T-helper 1 cell treated with Interleukin-12 subunit alpha and Interleukin-12 subunit beta and Interleukin-4 antibody, amounts not matched to agents 30 μg/mL and 1 μg/mL, for 36 hours (primary cell): Measurements from ENCODE around the gene ICOSLG.
"Not testable (repeated sequence)": the region's sequence is repeated elsewhere in the genome, so short reads cannot be mapped to it uniquely, and the experiment has no call there.

Experiments used
- H3K27ac Mint-ChIP-seq: one replicate; pipeline ENCODE4 v1.8.0; 2021; ENCODE audit warnings: mild to moderate bottlenecking, mixed read lengths
- H3K27me3 Mint-ChIP-seq: one replicate; pipeline ENCODE4 v1.8.0; 2021; ENCODE audit warnings: low read depth, mixed read lengths
- H3K36me3 Mint-ChIP-seq: one replicate; pipeline ENCODE4 v1.8.0; 2021; ENCODE audit warnings: low read depth, mixed read lengths
- H3K4me1 Mint-ChIP-seq: one replicate; pipeline ENCODE4 v1.8.0; 2021; ENCODE audit warnings: low read depth, mixed read lengths
- H3K4me3 Mint-ChIP-seq: one replicate; pipeline ENCODE4 v1.8.0; 2021; ENCODE audit warnings: mild to moderate bottlenecking, moderate library complexity, mixed read lengths
- H3K9me3 Mint-ChIP-seq: one replicate; pipeline ENCODE4 v1.8.0; 2021; ENCODE audit warnings: mixed read lengths

Gene ICOSLG

GRCh38 chr21:44190349-44191271, 50.1 kb downstream of the ICOSLG start:
- not testable (repeated sequence) for H3K4me1 Mint-ChIP-seq

DNA sequence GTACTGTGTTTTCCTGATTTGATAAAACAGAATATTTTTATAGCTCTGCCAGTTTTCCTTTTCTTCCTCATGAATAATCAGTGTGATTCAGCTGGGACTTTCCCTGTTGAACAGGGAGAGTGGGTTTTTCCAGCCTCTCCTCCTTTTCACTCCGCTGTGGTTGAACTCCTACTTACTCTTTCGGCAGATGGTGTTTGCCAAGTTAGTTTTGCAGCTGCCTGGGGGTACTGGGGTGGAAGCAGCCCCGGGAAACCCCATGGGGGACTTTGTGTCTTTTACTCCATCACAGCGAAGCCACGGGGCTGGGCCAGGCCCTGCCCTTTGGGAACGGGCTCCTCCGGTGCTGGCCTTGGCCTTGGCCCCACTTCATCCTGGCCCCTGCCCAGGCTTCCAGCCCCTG, 55.9 kb downstream of the ICOSLG start:
- H3K27ac Mint-ChIP-seq, H3K4me1 Mint-ChIP-seq, H3K36me3 Mint-ChIP-seq, H3K4me3 Mint-ChIP-seq, H3K27me3 Mint-ChIP-seq, H3K9me3 Mint-ChIP-seq: not testable (repeated sequence)

More at GRCh38 chr21:44190349-44191271, 50.1 kb downstream of the ICOSLG start:
- not testable (repeated sequence) for H3K4me3 Mint-ChIP-seq, H3K27ac Mint-ChIP-seq, H3K27me3 Mint-ChIP-seq, H3K36me3 Mint-ChIP-seq, H3K9me3 Mint-ChIP-seq

DNA sequence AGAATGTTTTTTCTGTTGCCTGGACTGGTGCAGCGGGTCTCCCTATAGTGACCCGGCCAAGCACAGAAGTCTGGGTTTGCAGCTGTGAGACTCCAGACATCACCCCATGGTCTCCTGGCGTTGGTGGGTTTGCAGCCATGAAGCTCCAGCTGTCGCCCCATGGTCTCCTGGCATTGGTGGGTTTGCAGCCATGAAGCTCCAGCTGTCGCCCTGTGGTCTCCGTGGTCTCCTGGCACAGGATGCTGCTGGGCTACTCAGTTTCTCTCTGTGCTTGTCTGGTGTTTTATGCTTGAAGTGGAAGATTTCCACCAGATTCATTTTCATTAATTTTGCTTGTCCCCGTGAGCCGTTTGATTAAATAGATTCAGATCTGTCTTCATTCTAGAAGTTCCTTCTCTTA, 58.5 kb downstream of the ICOSLG start:
- H3K4me1 Mint-ChIP-seq, H3K27ac Mint-ChIP-seq, H3K27me3 Mint-ChIP-seq, H3K4me3 Mint-ChIP-seq, H3K36me3 Mint-ChIP-seq, H3K9me3 Mint-ChIP-seq: not testable (repeated sequence)

DNA sequence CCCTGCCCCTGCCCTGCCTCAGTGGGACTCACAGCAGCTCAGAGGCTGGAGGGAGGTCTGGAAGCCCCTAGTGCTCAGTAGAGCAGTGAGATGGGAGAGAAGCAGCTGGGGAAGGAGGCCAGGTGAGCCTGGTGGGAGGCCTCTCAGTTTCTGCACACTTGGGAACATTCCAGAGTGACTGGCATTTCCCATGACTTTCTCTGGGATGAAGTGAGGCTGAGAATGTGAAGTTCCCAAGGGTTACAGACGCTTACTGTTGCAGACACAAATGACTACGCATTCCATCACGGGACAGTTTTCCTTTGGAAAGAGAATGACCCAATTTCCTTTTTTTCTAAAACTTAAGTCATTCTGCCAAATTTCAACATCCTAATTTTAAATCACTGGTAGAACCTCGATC, 59.2 kb downstream of the ICOSLG start:
- not testable (repeated sequence) for H3K9me3 Mint-ChIP-seq, H3K4me3 Mint-ChIP-seq, H3K36me3 Mint-ChIP-seq

GRCh38 chr21:44176127-44176526, 64.6 kb downstream of the ICOSLG start:
- not testable (repeated sequence) for H3K27me3 Mint-ChIP-seq, H3K9me3 Mint-ChIP-seq, H3K27ac Mint-ChIP-seq, H3K4me1 Mint-ChIP-seq, H3K4me3 Mint-ChIP-seq, H3K36me3 Mint-ChIP-seq

More for the DNA sequence above, 59.2 kb downstream of the ICOSLG start:
- not testable (repeated sequence) for H3K4me1 Mint-ChIP-seq, H3K27me3 Mint-ChIP-seq, H3K27ac Mint-ChIP-seq

- H3K27me3 Mint-ChIP-seq, H3K27ac Mint-ChIP-seq, H3K9me3 Mint-ChIP-seq, H3K36me3 Mint-ChIP-seq, H3K4me1 Mint-ChIP-seq, H3K4me3 Mint-ChIP-seq: not testable (repeated sequence)
Measured at GRCh38 chr21:44175189-44175588, 65.6 kb downstream of the ICOSLG start.
